NCI-H146 treated with DMSO at 0.1 percent for 48 hours (cell line): ENCODE data around the gene ADAM22.

Source experiments
- DNase-seq: peaks from one replicate; lab custom pipeline; 2025; ENCODE audit not compliant: unreplicated experiment; lab: John Stamatoyannopoulos, UW

Gene ADAM22

GRCh38 chr7:87959336-87959735 is 25.3 kb downstream of the ADAM22 start:
- DNase-seq, result no peak

GRCh38 chr7:87960239-87960638 is 26.2 kb downstream of the ADAM22 start:
- no peak for DNase-seq

GRCh38 chr7:87961754-87962153 is 27.7 kb downstream of the ADAM22 start:
- no peak for DNase-seq

GRCh38 chr7:87966271-87966670 is 32.2 kb downstream of the ADAM22 start:
- no peak for DNase-seq

- DNase-seq, result no peak
Observed at GRCh38 chr7:87968021-87968420, 34.0 kb downstream of the ADAM22 start.

GRCh38 chr7:87982116-87982515 is 48.1 kb downstream of the ADAM22 start:
- no peak for DNase-seq

- no peak for DNase-seq
Observed at GRCh38 chr7:87984088-87984487, 50.0 kb downstream of the ADAM22 start.

- no peak for DNase-seq
Observed at GRCh38 chr7:87993269-87993668, 59.2 kb downstream of the ADAM22 start.

- no peak for DNase-seq
Observed at GRCh38 chr7:87999261-87999660, 65.2 kb downstream of the ADAM22 start.

GRCh38 chr7:88001744-88002530 is 67.9 kb downstream of the ADAM22 start:
- no peak for DNase-seq

GRCh38 chr7:88002617-88003016 is 68.6 kb downstream of the ADAM22 start:
- no peak for DNase-seq

- no peak for DNase-seq
Observed at GRCh38 chr7:88003581-88003980, 69.5 kb downstream of the ADAM22 start.

GRCh38 chr7:88005191-88005590 is 71.1 kb downstream of the ADAM22 start:
- DNase-seq, result no peak

GRCh38 chr7:88009651-88010050 is 75.6 kb downstream of the ADAM22 start:
- DNase-seq, result no peak

GRCh38 chr7:88012086-88012485 is 78.0 kb downstream of the ADAM22 start:
- DNase-seq, result no peak

GRCh38 chr7:88013981-88014380 is 79.9 kb downstream of the ADAM22 start:
- DNase-seq, result no peak

GRCh38 chr7:88014581-88014980 is 80.5 kb downstream of the ADAM22 start:
- no peak for DNase-seq

- DNase-seq, result no peak
Observed at GRCh38 chr7:88015309-88015708, 81.3 kb downstream of the ADAM22 start.

GRCh38 chr7:88018501-88018900 is 84.5 kb downstream of the ADAM22 start:
- DNase-seq, result no peak

- no peak for DNase-seq
Observed at GRCh38 chr7:88020953-88021665, 87.1 kb downstream of the ADAM22 start.

- no peak for DNase-seq
Observed at GRCh38 chr7:88027724-88028123, 93.7 kb downstream of the ADAM22 start.

- no peak for DNase-seq
Observed at GRCh38 chr7:88034083-88034695, 100.1 kb downstream of the ADAM22 start.
